GM18861 (cell line): ENCODE measurements around the gene PHKA2.
"Not testable (repeated sequence)": the region's sequence is repeated elsewhere in the genome, so short reads cannot be mapped to it uniquely, and the experiment has no call there.

Experiments used
- ATAC-seq: cut with Tn5 transposase; IDR thresholded peaks from one replicate; pipeline ENCODE4 v1.9.1; 2021; ENCODE audit not compliant: unreplicated experiment

The PHKA2 gene

DNA sequence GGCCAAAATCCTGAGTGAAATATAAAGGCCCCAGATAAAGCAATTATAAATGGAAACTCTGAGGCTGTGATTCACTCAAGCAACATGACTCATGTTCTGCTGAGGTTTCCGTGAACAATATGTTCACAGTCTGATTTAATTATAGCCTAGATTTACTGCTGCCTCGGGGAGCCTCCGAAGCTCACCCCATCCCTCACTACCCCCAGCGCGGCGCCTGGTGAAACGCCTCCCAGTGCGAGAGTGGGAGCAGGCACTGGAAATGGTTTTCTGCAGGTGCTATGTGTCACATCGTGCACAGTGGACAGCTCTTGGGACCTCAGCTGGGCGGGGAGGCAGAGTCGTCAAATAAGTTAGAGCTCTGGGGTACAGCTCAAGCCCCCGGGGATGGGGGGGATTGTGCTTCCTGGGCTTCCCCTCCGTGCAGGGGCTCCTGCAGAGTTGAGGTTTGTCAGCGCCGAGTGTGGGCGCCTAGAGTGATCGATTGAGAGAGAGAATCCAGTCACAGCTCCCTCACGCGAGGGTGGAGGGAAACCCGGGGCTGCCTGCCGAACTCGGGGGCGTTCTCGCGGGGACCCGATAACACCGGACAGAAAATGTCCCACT, 110.6 kb downstream of the PHKA2 start:
- no peak for ATAC-seq

DNA sequence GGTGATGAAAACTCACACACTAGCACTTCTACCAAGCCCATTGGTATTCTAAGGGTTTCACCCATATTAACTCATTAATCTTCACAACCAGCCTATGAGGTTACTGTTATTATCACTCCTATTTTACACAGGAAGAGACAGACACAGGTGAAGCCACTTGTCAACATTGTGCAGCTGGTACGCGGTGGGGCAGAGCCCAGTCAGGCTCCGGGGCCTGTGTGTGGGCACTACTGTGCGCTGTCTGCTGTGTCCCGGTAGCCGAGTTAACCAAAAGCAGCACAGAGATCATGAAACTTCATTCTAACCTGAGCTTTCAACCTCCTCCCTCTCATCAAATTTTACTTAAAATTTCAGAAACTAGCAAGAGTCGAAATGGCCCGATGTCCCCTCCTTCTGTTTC, 111.3 kb downstream of the PHKA2 start:
- no peak for ATAC-seq

DNA sequence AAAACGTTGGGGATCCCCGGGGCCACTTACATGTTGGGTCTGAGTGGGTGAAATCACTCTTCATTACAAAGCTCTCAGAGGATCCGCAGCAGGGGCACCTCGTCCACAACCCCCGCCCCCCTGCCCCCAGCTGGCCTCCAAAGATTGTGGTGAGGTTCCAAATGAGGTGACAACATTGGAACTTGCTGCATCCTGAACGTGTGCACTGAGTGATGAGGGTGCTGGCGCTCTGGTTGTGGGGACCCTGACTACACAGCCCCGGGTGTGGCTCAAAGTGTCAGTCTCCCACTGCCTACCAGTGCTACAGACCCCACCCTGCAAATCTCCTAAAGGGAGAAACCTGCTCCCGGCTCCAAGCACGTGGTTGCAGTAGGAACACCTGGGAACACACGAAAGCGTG, 111.9 kb downstream of the PHKA2 start:
- no peak for ATAC-seq

DNA sequence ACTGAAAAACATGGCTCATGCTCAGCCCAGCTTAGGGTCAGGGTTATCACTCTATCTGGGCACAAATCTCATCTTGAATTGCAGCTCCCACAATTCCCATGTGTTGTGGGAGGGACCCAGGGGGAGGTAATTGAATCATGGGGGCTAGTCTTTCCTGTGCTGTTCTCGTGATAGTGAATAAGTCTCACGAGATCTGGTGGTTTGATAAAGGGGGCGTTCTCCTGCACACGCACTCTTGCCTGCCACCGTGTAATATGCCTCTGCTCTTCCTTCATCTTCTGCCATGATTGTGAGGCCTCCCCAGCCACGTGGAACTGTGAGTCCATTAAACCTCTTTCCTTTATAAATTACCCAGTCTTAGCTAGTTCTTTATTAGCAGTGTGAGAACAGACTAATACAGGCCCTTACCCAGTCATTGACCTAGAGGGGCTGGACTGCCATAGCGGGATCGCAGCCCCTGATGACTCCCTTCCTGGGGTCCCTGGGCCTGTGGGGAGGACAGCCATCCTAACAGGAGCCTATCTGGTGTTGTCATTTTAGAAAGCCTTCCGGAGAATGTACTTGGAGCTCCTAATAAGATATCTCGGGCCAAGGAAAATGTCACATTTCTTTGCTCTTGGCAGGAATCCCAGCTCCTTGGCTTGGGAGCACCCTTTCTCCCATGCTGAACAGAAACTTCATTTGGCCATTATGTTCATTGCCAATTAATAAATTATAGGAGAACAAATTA, 112.6 kb downstream of the PHKA2 start:
- no peak for ATAC-seq

DNA sequence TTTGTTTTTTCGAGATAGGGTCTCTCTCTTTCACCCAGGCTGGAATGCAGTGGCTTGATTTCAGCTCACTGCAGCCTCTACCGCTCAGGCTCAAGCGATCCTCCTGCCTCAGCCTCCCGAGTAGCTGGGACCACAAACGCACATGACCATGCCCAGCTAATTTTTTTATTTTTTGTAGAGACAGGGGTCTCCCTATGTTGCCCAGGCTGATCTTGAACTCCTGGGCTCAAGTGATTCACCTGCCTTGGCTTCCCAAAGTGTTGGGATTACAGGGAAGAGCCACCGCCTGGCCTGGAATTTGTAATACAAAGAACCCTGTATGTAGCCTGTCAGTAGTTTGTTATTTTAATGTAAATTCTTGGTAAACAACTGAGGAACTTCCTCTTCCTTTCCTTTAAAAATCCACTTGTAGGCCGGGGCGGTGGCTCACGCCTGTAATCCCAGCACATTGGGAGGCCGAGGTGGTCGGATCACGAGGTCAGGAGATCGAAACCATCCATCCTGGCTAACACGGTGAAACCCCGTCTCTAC, 119.5 kb downstream of the PHKA2 start:
- no peak for ATAC-seq

DNA sequence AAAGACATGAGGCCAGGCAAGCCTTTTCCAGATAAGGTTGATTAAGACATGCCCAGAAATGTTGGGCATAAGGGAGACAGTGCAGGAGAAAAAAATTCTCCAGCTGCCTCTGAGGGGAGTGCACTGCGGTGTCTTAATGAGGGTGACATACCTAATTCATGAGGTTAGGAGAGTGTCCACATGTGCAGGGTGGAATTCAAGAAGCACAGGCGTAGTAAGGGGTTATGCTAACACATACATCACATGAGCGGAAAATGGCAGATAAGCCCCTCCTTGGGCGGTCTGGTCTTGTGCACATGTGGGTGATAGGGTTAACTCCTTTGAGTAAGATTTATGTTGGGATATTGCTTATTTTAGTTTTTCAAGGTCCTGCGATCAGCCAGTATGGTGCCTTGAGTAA, 122.4 kb downstream of the PHKA2 start:
- ATAC-seq: no peak

DNA sequence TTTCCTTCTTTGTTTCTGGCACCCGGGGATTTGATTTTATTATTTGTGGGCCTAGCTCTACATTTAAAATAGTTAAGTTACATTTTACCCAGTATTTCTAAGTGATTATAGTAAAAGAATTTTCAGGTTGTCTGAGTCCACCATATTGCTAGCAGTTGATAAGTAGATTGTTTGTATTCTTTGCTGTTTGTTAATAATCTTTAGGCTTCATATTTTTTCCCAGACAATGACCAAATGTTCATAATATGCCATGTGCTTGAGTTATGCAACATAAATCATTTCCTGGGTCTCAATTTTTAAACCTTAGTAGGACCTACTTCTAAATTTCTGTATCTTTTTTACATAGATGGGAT, 127.3 kb downstream of the PHKA2 start:
- no peak for ATAC-seq

DNA sequence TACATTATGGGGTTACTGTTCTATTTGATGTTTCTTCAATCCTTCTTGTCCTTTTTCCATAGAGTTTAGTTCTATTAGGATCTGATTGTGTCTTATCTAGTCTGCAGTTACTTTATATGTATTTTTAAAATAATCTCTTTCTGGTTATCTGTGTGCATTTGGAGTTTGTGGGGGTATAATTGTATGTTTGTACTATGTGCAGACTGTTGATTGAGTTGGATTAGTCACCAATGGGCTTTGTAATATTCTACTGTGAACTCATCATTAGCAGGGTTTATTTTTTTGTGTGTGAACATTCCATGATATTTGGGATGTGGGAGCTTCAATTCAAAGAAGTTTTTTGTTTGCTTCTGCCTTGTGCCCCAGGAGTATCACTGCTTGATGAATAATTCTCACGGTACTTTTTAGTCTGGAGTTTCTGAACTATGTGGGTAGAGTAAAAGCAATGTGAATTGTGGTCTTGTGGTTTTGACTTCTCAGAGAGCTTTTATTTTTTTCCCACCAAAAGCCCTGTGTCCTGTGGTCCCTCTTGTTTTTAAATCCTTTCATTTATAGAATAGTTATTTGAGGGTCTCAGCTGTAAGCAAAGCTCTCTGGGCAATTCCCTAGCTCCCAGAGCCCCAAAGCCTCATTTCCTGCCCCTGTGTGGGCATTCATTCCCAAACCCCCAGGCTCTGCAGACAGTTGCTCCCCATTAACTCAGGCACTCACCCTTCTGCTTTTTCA, 127.8 kb downstream of the PHKA2 start:
- peak; percentile 94 for ATAC-seq

DNA sequence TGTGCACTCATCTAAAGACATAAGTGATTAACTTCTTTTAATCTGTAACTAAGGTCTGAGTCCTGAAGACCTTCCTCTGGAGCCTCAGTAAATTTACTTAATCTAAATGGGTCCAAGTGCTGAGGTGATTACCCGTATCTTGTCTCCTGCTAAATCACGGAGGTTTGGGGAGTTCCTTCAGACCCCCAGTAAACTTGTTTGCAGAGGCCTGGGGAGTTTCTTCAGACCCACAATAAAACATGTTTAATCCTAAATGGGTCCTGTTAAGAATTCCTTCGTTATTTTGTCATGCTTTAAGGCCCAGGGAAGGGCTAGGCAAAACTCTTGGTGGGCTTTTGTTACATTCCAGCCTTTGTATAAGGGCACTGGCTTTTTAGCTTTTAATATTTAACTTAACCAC, 136.0 kb downstream of the PHKA2 start:
- not testable (repeated sequence) for ATAC-seq
